ENCODE results near the gene PDE4D. TPM values are rescaled to one million over a fixed set of nuclear protein-coding genes. Genes with fewer than 3 reads are reported as not detected.

The PDE4D gene
- total RNA-seq, 1 donor from 2014 or later: 28.2 TPM

- no peaks in the 10 kb centered on the region for H3K4me1 Mint-ChIP-seq
- H3K9me3 Mint-ChIP-seq: no peaks in the 10 kb centered on the region
- no peaks in the 10 kb centered on the region for H3K36me3 Mint-ChIP-seq (ENCODE audit: low read depth)
- DNase-seq (no peak), ATAC-seq (ENCODE audit: low read depth) (no peak)
- intact Hi-C loops (cut with micrococcal nuclease): no loop called here
- ChIA-PET POLR2A (no interaction called here), CTCF (no interaction called here)
- H3K4me3 Mint-ChIP-seq: no peak overlapping the region
- H3K27me3 Mint-ChIP-seq: no peaks in the 10 kb centered on the region
- no peak for TF ChIP-seq CTCF (IDR thresholded peaks at IDR 0.05)
- H3K27ac Mint-ChIP-seq: no peak overlapping the region
These were observed 784.1 kb downstream of the PDE4D start for GRCh38 chr5:59109383-59109782.

GRCh38 chr5:59107692-59108091, 785.8 kb downstream of the PDE4D start:
- CTCF ChIA-PET: no interaction called here
- DNase-seq: no peak
- Mint-ChIP-seq H3K4me1 (no peaks in the 10 kb centered on the region), H3K27ac (no peak overlapping the region), H3K4me3 (no peak overlapping the region), H3K36me3 (ENCODE audit: low read depth) (no peaks in the 10 kb centered on the region), H3K27me3 (no peaks in the 10 kb centered on the region), H3K9me3 (no peaks in the 10 kb centered on the region)
- POLR2A ChIA-PET: no interaction called here
- no peak for TF ChIP-seq CTCF (IDR thresholded peaks at IDR 0.05)
- intact Hi-C loops (cut with micrococcal nuclease): no loop called here
- no peak for ATAC-seq (ENCODE audit: low read depth)

GRCh38 chr5:59104400-59105127, 789.0 kb downstream of the PDE4D start:
- no peak for TF ChIP-seq CTCF (IDR thresholded peaks at IDR 0.05)
- DNase-seq (no peak), ATAC-seq (ENCODE audit: low read depth) (no peak)
- Mint-ChIP-seq H3K27ac (no peak overlapping the region), H3K36me3 (ENCODE audit: low read depth) (no peaks in the 10 kb centered on the region), H3K9me3 (no peaks in the 10 kb centered on the region), H3K27me3 (no peaks in the 10 kb centered on the region), H3K4me1 (peaks cover 2% of the 10 kb centered on the region), H3K4me3 (no peak overlapping the region)
- CTCF ChIA-PET: no interaction called here
- intact Hi-C loops (cut with micrococcal nuclease): no loop called here
- POLR2A ChIA-PET: interaction anchor here (0.7 kb wide), 1 partner anchor 77 kb away, joined by 5 read pairs; no protein-coding TSS in a partner anchor

GRCh38 chr5:59103303-59103702, 790.2 kb downstream of the PDE4D start:
- no peaks in the 10 kb centered on the region for H3K9me3 Mint-ChIP-seq
- H3K4me3 Mint-ChIP-seq: no peak overlapping the region
- ChIA-PET CTCF (interaction anchor here (0.6 kb wide), 1 partner anchor 41 kb away, joined by 4 read pairs; no protein-coding TSS in a partner anchor), POLR2A (no interaction called here)
- ATAC-seq (ENCODE audit: low read depth) (no peak), DNase-seq (no peak)
- no peaks in the 10 kb centered on the region for H3K27me3 Mint-ChIP-seq
- TF ChIP-seq CTCF (IDR thresholded peaks at IDR 0.05): no peak
- intact Hi-C loops (cut with micrococcal nuclease): no loop called here
- peaks cover 2% of the 10 kb centered on the region for H3K4me1 Mint-ChIP-seq
- H3K36me3 Mint-ChIP-seq (ENCODE audit: low read depth): no peaks in the 10 kb centered on the region
- H3K27ac Mint-ChIP-seq: no peak overlapping the region

GRCh38 chr5:59102437-59102836, 791.1 kb downstream of the PDE4D start:
- DNase-seq (no peak), ATAC-seq (ENCODE audit: low read depth) (no peak)
- CTCF ChIA-PET: no interaction called here
- no peak for TF ChIP-seq CTCF (IDR thresholded peaks at IDR 0.05)
- Mint-ChIP-seq H3K9me3 (no peaks in the 10 kb centered on the region), H3K4me1 (peaks cover 2% of the 10 kb centered on the region), H3K27me3 (no peaks in the 10 kb centered on the region), H3K4me3 (no peak overlapping the region), H3K36me3 (ENCODE audit: low read depth) (no peaks in the 10 kb centered on the region), H3K27ac (no peak overlapping the region)
- intact Hi-C loops (cut with micrococcal nuclease): no loop called here
- POLR2A ChIA-PET: no interaction called here
